ENCODE results near the gene MALRD1.
"Not testable (repeated sequence)": the region's sequence is repeated elsewhere in the genome, so short reads cannot be mapped to it uniquely, and the experiment has no call there.

The MALRD1 gene

DNA sequence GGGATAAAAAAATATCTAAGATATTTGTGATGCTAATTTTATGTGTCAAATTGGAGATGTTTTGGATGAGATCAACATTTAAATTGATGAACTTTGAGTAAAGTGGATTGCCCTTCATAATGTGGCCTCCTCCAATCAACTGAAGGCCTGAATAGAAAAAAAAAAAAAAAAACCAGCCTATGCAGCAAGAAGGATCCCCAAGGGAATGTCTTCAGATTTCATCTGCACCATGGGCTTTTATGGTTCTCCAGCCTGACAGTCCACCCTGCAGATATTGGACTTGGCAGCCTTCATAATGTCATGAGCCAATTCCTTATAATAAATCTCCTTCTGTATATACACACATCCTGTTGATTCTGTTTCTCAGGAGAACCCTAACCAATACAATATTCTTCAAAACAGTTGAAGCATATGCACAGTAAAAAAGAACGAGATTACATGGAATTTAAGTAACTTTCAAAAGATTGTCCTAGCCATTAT is 450.7 kb downstream of the MALRD1 start:
- no peak for DNase-seq

DNA sequence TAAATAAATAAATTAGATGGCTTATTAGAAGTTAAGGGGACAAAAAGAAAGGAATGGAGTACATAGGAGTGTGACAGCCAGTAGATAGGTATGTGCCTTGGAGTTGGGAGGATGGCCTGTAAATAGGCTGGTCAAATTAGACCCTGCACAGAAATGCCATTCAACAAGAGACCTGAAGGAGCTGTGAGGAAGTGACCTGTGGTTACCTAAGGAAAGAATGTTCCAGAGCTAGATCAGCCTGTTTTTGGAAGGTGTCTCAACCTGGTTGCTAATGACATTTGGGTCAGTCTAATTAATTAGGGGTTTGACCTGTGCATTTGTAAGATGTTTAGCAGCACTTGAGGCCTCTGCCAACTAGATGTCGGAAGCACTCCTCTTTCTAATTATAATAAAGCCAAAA is 452.4 kb downstream of the MALRD1 start:
- DNase-seq = no peak

GRCh38 chr10:19505320-19506312 is 457.0 kb downstream of the MALRD1 start:
- no peak for DNase-seq

GRCh38 chr10:19510005-19510732 is 461.6 kb downstream of the MALRD1 start:
- not testable (repeated sequence) for DNase-seq

DNA sequence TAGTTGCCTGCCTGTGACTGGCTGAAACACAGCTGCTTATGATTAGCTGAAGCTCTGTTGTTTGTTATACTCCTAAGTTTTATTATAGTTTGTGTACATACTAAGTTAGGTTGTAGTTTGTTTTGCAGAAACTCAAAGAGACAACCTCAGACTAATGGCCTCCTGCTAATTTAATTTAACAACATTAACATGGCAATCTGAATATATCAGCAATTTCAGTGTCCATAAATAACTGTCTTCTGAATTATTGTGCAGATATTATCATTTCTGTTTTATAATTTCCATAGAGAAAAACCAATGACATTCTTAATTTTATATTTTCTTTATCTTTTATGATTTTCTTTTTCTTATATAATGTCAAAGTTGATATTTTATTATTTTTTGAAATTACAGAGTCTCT is 469.5 kb downstream of the MALRD1 start:
- DNase-seq = no peak

GRCh38 chr10:19518632-19519031 is 470.0 kb downstream of the MALRD1 start:
- no peak for DNase-seq

- DNase-seq = no peak
These were observed 482.7 kb downstream of the MALRD1 start for GRCh38 chr10:19531324-19531723.

DNA sequence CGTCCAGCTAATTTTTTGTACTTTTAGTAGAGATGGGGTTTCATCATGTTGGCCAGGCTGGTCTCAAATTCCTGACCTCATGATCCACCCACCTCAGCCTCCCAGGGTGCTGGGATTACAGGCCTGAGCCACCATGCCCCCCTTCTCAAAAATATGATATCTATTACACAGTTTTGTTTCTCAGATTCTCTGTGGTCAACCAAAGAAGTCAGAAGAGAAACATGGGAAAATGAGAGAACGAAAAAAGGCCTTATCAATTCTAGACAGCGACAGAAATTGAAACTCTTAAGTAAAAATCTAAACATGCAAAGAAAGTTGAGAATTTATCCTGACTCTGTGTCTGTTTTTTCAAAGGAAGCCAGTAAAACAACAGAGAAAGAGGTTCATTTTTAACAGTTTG is 483.8 kb downstream of the MALRD1 start:
- no peak for DNase-seq

DNA sequence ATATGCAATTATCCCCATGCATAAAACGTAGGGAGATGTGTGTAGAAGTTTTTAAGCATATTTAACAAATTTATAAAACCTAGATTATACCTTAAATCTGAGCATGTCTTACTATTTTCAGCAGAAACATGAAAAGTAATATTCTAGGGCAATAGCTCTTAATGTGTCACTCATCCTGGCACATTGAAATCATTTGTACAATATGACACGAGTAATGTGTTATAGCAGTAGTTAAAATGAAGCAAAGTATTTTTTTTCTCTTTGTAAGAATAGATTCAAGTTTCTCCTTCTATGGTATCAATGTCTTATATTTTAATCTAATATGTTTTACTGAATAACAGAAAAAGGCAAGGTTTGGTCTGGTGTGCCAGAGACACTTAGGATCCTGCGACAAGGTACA is 492.7 kb downstream of the MALRD1 start:
- DNase-seq = no peak

- DNase-seq = no peak
These were observed 497.6 kb downstream of the MALRD1 start for GRCh38 chr10:19546224-19546623.

GRCh38 chr10:19549503-19549902 is 500.9 kb downstream of the MALRD1 start:
- no peak for DNase-seq

GRCh38 chr10:19556666-19557065 is 508.1 kb downstream of the MALRD1 start:
- DNase-seq = no peak

- DNase-seq = no peak
These were observed 512.6 kb downstream of the MALRD1 start for GRCh38 chr10:19561181-19561580.

DNA sequence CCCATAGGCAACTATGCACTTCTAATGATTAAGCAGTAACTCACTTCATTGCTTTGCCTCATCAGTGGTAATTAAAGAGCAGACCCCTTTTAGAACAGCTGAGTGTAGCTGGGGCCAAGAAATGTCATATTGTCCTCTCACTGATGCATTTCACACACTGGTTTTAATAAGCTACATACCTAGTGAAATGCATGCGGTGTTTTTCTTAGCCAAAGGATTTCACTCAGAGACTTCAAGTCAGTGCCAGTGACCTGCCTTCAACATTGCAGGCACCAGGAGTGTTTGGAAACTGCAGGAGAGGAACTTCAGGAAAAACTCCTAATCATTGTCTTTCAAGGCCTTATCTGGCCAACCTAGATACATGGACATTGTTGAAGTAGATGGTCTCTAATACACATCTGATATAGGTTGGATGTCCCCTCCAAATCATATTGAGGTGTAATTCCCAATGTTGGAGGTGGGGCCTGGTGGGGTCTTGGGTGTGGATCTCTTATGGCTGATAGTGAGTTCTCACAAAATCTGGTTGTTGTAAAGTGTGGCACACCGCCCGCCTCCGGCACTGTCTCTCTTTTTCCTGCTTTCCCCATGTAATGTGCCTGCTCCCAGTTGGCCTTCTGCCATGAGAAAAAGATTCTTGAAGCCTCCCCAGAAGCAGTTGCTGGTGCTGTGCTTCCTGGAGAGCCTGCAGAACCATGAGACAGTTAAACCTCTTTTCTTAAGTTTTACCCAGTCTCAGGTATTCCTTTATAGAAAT is 515.0 kb downstream of the MALRD1 start:
- no peak for DNase-seq

GRCh38 chr10:19570120-19570519 is 521.5 kb downstream of the MALRD1 start:
- DNase-seq = no peak

DNA sequence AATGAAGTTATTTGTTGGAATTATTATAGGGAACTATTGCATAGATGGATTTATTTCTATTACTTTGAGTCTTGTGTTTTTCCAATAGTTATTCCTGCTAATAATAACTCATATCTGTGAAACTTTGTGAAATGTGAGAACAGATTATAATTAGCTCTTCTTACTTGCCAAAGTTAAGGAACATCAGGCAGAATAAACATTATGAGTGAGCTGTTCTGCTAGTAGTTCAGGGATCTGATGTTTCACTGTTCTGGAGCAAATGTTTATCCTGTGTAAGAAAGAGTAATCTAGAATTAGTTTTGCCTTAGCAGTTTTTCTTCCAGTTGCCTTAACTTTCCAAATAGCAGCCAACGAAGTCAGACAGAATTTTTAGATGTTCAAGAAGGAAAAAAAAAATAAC is 522.4 kb downstream of the MALRD1 start:
- no peak for DNase-seq

GRCh38 chr10:19572056-19572455 is 523.5 kb downstream of the MALRD1 start:
- DNase-seq = no peak

DNA sequence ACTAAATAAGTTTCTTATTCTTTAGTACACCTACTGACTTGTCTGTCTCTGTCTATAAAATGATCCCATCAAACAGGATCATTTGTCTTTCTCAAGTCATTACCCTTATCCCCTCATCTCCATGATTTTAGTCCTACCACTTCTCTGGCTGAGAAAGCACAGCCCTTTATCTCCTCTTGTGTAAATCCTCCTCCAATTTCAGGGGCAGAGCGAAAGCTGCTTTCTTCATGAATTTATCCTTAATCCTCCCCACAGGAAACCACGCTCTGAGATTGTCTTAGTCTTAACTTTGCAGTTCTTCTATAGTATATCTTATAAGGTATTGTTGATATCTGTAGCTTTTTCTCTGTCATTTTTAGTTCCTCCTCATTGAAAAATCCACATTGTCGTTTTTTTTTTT is 528.0 kb downstream of the MALRD1 start:
- DNase-seq = no peak

DNA sequence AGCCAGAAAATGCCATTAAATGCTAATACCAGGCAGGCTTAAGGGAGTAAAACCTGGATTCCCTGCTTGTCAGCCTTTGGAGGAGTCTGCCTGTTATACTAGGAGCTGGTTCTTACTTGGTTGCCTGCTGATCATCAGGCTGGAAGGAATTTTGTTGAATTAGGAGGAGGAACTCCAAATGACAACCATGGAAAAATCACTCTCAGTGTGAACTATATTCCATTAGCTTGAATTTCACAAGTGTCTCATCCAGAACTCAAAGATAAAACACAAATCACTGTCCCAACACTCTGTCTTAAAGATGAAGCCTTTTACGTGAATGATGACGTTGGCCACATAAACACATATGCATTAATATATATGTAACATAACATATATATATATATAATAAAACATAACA is 528.8 kb downstream of the MALRD1 start:
- no peak for DNase-seq

- no peak for DNase-seq
These were observed 529.2 kb downstream of the MALRD1 start for GRCh38 chr10:19577807-19578206.

- DNase-seq = no peak
These were observed 530.0 kb downstream of the MALRD1 start for GRCh38 chr10:19578571-19578970.

DNA sequence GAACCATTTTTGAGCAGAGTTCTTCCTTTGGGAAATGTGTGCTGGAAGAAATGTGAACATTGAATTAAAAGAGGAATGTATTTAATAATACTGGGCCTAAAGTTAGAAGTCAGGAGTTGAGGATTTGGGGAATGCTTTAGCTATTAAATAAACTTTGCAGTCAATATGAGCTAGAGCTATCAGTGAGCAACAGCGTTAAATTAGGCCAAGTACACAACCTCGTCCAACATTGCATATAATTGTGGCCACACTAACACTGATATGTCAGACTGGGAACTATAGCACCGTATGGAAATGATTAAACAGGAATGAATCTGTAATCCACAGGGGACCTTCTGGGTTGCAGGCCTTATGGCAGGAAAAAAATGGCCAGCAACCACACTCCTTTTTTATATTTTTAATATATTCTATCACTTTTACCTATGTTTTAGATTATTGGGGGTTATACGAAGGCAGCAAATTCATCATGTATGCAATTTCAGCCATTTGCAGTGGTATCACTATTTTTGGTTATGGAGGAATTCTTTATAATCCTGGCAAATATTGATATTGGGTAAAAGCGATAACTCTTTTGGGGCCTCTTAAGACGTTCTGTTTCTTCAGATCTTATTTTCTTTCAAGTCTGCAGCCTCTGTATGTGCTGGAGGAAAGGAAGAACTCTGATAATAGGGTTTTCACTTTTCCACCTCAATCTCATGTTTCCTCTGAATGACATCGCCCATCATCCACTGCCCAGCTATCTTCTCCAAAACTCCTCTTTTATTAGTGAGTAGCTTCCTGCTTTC is 531.4 kb downstream of the MALRD1 start:
- DNase-seq = no peak
